ENCODE measurements around the gene PTPRF.

PTPRF gene

GRCh38 chr1:43536196-43536863 is 5.6 kb downstream of the PTPRF start:
- H3K4me3 ChIP-seq (ENCODE audit: low read depth, low read length), result no peak overlapping the region
- in situ Hi-C loops (cut with HindIII; ENCODE audit: low sequenced_read_pairs), result no loop called here
- TF ChIP-seq CTCF (IDR thresholded peaks at IDR 0.05; ENCODE audit: low read depth, low read length, missing control alignments), result no peak
- DNase-seq (ENCODE audit: low read depth), result no peak

GRCh38 chr1:43536864-43537358 is 6.2 kb downstream of the PTPRF start:
- in situ Hi-C loops (cut with HindIII; ENCODE audit: low sequenced_read_pairs), result no loop called here
- TF ChIP-seq CTCF (IDR thresholded peaks at IDR 0.05; ENCODE audit: low read depth, low read length, missing control alignments), result no peak
- no peak for DNase-seq (ENCODE audit: low read depth)
- no peak overlapping the region for H3K4me3 ChIP-seq (ENCODE audit: low read depth, low read length)

GRCh38 chr1:43537423-43538142 is 6.9 kb downstream of the PTPRF start:
- DNase-seq (ENCODE audit: low read depth), result no peak
- no peak overlapping the region for H3K4me3 ChIP-seq (ENCODE audit: low read depth, low read length)
- in situ Hi-C loops (cut with HindIII; ENCODE audit: low sequenced_read_pairs), result no loop called here
- no peak for TF ChIP-seq CTCF (IDR thresholded peaks at IDR 0.05; ENCODE audit: low read depth, low read length, missing control alignments)

- H3K4me3 ChIP-seq (ENCODE audit: low read depth, low read length), result no peak overlapping the region
- in situ Hi-C loops (cut with HindIII; ENCODE audit: low sequenced_read_pairs), result no loop called here
- DNase-seq (ENCODE audit: low read depth), result no peak
- TF ChIP-seq CTCF (IDR thresholded peaks at IDR 0.05; ENCODE audit: low read depth, low read length, missing control alignments), result no peak
These were observed 7.4 kb downstream of the PTPRF start for GRCh38 chr1:43538143-43538487.

- H3K4me3 ChIP-seq (ENCODE audit: low read depth, low read length), result no peak overlapping the region
- in situ Hi-C loops (cut with HindIII; ENCODE audit: low sequenced_read_pairs), result no loop called here
These were observed 8.3 kb downstream of the PTPRF start for GRCh38 chr1:43538969-43539368.

More at GRCh38 chr1:43538969-43539368, 8.3 kb downstream of the PTPRF start:
- no peak for TF ChIP-seq CTCF (IDR thresholded peaks at IDR 0.05; ENCODE audit: low read depth, low read length, missing control alignments)
- no peak for DNase-seq (ENCODE audit: low read depth)

Measured in astrocyte of the cerebellum (primary cell).